Activated CD8-positive, alpha-beta memory T cell treated with anti-CD3 and anti-CD28 coated beads, Interleukin-2, amount 50 U/mL, for 48 hours (primary cell): Measurements from ENCODE around the gene CDK8.

Experiments used
- DNase-seq: peaks from one replicate; pipeline ENCODE4 v3.0.0-alpha.2; 2020

The CDK8 gene

GRCh38 chr13:26323127-26323526 is 69.2 kb downstream of the CDK8 start:
- DNase-seq = no peak

DNA sequence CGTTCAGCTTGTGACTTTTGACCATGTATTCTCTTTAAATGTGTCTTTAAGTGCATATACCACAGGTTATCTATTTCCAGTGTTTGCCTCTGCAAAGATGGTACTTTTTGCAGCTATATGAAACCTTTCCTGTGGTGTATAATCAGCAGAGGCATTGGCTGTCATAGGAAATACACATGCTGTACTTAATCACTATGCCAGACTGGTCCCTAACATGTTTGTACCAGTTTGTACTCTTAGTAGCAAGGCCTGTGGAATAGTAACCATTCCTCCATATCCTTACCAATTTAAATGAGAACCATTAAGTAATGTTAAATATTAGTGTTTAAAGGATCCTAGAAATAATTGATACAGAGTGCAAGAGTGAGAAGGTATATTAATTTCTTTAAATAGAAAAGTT is 69.8 kb downstream of the CDK8 start:
- DNase-seq = no peak

- DNase-seq = no peak
These were observed 70.4 kb downstream of the CDK8 start for GRCh38 chr13:26324294-26324693.

- DNase-seq = no peak
These were observed 70.9 kb downstream of the CDK8 start for GRCh38 chr13:26324867-26325266.

DNA sequence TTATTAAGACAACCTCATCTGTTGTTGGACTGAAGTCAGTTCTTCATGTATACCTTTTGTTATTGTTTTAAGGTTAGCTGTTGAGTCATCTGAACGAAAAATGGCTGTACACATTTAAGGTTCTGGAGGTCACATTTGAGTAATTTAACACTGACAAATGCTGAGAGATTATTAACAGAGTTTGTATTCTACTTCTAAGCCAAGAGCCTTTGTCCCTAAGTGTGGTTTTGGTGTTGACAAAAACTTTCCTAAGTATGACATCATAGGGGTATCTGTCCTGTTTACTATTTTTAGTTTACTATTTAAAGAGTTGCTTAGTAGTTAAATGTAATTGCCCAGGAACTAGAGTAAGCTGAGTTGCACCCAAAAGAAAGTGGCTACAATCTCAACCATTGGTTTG is 71.9 kb downstream of the CDK8 start:
- no peak for DNase-seq

DNA sequence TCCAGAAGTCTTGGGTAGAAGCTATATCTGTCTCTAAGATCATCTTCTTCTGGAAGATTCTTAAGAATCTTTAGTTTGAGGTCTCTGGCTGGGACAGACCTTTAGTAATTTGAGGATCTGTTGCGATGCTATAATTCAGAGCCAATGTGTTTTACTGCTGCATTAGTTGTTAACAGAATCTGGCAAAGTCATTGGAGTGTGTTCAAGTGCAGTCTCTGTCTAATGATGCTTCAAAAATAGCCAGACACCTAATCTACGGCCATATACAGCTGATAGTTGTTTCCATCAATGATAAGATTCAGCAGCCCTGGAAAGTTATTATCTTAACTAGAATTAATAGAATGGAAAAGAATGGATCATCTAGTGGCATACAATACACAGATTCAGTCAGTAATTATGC is 72.6 kb downstream of the CDK8 start:
- no peak for DNase-seq

DNA sequence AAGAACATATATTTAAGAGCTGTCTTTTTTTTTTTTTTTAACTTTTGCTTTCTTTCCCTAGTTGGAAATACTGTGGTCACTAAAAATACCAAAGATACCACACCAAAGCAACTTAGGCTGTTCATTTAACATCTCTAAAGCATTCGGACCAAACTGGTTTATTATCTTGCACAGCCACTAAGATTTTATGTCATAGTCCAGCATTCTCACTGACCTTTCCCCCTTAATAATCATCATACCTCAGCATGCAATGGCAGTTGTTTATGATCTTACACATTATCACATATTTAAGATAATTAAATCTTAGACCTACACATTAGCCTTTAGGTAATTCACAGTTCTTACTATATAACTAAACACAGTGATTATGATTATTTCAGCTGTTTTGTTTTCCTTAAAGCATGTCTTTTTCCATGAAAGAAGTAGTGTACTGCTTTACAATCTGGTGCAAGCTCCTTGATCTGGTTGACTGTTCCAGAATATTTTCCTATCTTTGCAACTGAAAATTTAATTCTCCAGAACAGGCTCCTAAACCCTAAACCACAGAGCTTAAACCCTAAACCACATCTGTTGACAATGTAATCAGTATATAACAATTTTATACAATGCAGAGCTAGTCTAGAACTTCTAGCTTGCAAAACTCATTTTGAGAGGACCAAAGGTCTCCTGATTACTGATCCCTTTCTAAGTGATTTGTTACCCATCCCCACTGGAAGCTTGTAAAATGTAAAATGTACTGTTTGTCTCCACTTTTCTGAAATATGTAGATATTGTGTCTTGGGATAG is 74.2 kb downstream of the CDK8 start:
- DNase-seq = no peak

- no peak for DNase-seq
These were observed 81.2 kb downstream of the CDK8 start for GRCh38 chr13:26335158-26335557.

- DNase-seq = no peak
These were observed 86.9 kb downstream of the CDK8 start for GRCh38 chr13:26340807-26341206.

DNA sequence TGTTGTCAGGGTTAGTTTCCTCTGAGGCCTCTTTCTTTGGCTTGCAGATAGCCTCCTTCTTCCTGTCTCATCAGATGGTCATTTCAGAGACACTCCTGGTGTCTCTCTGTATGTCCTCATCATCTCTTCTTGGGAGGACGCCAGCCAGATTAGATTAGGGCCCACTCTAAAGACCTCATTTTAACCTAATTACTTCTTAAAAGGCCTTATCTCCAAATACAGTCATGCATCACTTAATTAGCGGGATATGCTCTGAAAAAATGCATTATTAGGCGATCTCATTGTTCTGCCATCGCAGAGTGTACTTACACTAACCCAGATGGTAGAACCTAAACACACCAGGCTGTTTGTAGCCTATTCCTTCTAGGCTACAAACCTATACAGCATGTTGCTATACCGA is 89.0 kb downstream of the CDK8 start:
- DNase-seq = no peak

- DNase-seq = no peak
These were observed 89.9 kb downstream of the CDK8 start for GRCh38 chr13:26343816-26344215.

GRCh38 chr13:26344980-26345379 is 91.1 kb downstream of the CDK8 start:
- no peak for DNase-seq

- DNase-seq = no peak
These were observed 95.0 kb downstream of the CDK8 start for GRCh38 chr13:26348966-26349365.

DNA sequence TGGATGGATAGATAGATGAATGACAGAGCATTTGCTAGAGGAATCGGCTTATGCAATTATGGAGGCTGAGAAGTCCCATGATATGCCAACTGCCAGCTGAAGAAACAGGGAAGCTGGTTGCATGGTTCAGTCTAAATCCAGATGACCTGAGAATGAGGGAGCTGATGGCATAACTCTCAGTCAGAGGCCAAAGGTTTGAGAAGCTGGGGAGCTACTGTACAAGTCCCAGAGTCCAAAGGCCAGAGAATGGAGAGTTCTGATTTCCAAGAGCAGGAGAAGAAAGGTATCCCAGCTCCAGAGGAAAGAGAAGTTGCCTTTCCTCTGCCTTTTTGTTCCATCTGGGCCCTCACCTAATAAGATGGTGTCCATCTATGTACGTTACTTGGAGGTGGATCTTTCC is 108.3 kb downstream of the CDK8 start:
- DNase-seq = no peak

GRCh38 chr13:26370553-26370952 is 116.6 kb downstream of the CDK8 start:
- DNase-seq = no peak

- no peak for DNase-seq
These were observed 118.8 kb downstream of the CDK8 start for GRCh38 chr13:26372747-26373146.

DNA sequence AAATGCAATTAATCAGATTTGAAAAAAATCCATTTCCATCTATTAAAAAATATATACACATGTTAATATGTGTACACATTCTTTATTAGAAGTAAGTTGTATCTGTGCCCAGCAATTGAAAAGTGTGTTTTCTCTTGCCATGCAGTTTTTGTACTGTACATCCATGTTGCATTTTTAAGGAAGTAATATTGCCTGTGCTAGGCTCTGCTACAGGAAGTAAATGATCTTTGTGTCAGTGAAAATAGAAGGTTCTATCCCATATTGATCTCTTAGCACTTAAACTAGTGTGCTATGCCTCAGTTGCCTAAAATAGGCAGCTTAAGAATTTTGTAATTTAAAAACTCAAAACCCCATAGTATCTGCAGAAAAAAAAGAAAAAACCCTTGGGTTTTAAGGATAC is 122.5 kb downstream of the CDK8 start:
- no peak for DNase-seq

DNA sequence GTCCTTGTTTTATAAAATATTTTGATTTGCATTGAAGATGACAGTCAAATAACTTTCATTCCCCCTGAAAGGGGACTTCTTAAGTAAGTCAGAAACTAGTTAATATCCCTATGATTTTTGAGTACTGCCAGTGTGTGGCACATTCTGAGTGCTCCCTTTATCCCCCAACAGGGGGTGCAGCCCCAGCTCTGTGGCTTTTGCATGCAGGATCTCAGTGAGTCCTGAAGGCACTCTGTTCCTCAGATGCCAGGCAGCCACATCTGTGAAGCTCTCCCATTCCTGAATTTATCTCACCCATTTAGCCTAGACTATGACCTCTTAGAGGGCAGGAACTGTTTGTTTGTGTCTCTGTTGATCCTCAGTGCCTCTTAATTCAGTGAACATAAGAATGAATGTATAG is 123.1 kb downstream of the CDK8 start:
- DNase-seq = no peak

- no peak for DNase-seq
These were observed 124.2 kb downstream of the CDK8 start for GRCh38 chr13:26378116-26378515.

DNA sequence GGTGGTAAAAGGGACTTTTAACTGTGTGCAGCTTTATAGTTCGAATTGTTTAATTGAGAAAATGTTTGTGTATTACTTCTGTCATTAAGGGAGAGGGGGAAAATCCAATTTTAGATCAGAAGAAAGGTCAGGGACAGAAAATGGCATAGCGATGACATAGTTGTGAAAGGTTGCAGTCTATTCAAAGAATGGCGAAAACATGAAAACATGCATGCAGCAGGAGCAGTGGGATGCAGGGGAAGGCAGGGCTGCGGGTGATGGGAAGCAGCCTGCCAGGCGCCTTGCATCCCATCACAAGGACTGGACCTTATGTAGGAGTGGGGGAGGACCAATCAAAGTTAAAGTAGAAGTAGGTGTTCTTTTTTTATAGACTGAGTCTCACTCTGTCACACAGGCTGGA is 125.9 kb downstream of the CDK8 start:
- no peak for DNase-seq

- no peak for DNase-seq
These were observed 127.0 kb downstream of the CDK8 start for GRCh38 chr13:26380930-26381329.

- DNase-seq = no peak
These were observed 128.4 kb downstream of the CDK8 start for GRCh38 chr13:26382366-26382765.

DNA sequence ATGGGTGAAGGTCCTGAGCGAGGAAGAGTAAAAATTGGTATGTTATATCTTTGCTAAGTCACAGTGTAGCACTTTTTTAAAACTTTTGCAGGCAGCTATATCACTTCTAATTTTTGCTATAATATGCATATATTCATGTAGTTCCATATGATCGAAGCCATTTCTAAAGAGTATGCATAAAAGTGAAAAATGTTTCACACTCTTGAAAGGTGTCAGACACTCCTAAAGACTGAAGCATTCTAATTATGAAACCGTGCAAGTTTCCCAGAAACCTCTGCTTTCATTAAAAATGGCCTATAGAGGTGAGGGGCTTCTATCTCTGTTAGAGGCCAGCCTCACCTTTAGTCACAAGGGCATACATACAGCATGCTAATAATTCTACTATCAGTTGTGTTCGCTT is 128.9 kb downstream of the CDK8 start:
- no peak for DNase-seq

DNA sequence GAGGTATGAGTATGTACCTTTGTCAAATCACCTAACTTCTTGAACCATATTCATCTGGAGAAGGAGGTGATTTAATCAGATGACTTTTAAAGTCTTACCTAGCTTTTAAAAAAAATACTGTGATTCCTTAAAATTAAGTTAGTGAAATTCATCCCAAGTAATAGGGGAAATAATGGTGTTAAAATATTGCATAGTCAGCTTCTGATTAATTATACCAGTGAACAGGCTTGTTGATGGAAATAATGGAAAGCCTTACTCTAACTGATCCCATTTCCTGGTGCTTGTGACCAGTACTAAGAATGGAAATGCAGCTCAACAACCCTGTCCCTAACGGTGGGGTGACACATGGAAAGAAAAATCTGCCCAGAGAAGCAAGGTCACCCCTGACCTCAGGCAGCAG is 130.7 kb downstream of the CDK8 start:
- no peak for DNase-seq

DNA sequence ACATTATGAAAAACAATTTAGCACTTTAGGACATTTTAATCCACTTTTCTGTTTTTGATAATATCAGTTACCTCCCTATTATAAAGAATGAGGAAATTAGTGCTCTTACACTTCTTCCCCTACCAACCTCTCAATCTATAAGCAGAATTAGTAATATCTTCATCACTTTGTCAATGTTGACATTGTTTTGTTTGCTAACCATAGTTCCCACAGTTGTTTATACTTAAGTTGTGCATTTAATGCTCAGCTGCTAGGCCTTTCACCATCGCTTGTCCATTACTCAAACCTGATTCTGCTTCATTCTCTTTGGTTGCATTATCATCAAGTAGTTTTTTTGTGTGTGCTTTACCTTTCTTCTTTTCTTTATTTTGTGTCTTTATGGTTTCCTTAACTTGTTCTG is 132.1 kb downstream of the CDK8 start:
- no peak for DNase-seq
